ENCODE results near the gene OTUD3.
A peak's percentile ranks its signal among the peaks of the same experiment; 100 is the strongest.
"Not testable (repeated sequence)": the region's sequence is repeated elsewhere in the genome, so short reads cannot be mapped to it uniquely, and the experiment has no call there.

OTUD3 gene, protein sequence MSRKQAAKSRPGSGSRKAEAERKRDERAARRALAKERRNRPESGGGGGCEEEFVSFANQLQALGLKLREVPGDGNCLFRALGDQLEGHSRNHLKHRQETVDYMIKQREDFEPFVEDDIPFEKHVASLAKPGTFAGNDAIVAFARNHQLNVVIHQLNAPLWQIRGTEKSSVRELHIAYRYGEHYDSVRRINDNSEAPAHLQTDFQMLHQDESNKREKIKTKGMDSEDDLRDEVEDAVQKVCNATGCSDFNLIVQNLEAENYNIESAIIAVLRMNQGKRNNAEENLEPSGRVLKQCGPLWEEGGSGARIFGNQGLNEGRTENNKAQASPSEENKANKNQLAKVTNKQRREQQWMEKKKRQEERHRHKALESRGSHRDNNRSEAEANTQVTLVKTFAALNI
- 27.1 to 49.1 (median 32.9) reads per million in 9 experiments for total RNA-seq

DNA sequence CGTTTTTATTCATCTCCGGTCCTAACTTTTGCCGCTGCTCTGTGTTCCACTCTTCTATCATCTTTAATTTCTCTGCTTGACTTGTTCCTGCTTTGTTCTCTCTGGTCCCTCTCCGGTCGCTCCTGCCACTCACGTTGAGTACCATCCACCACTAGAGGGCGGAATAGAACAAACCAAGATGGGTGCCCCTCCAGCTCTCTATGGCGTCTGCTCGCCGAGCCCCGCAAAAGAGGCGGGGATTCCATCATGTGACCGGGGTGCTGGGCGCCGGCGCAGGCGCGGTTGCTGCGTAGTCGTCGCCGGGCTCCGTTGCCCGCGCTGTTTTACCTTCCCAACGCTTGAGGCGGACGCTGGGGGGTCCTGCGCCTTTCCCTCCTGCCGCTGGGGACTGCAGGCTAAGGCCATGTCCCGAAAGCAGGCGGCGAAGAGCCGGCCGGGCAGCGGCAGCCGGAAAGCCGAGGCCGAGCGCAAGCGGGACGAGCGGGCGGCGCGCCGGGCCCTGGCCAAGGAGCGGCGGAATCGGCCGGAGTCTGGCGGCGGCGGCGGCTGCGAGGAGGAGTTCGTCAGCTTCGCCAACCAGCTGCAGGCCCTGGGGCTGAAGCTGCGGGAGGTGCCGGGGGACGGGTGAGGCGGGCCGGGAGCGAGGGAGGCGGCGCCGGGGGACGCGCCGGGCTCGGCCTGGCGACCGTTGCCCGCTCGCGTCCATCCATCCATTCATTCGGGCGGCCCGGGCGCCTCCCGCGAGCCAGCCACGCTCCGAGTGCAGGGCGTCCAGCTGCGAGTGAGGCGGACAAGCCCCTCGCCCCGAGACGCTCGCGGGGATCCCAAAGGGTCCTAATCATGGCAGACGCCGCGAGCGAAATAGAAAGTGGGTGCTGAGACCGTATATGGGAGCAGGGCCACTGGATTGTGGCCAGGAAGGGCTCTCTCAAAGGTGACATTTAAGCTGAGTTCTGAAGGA, at the start of gene OTUD3:
TSS of gene OTUD3 (plus strand) at position 285 of the 961 bp plus-strand sequence. CDS start at position 404, 119 bp downstream.
- peak within 1 kb of the TSS; percentile 71 to 80 for H3K27ac Mint-ChIP-seq
- peaks cover 25 to 31% of the 10 kb centered on the region in 2 donors for H3K4me1 Mint-ChIP-seq (ENCODE audit: low read depth in 2 of 2)
- ATAC-seq (replicated peaks) = peak; percentile 94
- DNase-seq = peak; percentile 95 to 96 (median 96)
- peak within 1 kb of the TSS; percentile 83 for H3K4me3 Mint-ChIP-seq
- H3K36me3 Mint-ChIP-seq (ENCODE audit: insufficient read depth) = peaks cover 7% of the 10 kb centered on the region
- H3K27me3 Mint-ChIP-seq = peaks cover 31 to 33% of the 10 kb centered on the region in 2 donors
- H3K9me3 Mint-ChIP-seq = no peaks in the 10 kb centered on the region

DNA sequence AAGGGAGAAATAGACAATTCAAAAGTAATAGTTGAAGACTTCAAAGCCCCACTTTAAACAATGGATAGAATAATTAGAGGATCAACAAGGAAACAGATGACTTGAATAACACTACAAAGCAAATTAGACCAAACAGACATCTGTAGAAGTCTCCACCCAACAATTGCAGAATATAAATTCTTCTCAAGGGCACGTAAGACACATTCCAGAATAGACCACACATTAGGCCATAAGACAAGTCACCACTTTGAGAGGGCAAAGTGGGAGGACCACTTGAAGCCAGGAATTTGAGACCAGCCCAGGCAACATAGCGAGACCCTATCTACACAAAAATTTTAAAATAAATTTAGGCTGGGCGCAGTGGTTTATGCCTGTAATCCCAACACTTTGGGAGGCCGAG, 46.6 kb upstream of the OTUD3 start:
- no peaks in the 10 kb centered on the region for H3K9me3 Mint-ChIP-seq
- DNase-seq (no peak), ATAC-seq (replicated peaks) (no peak)
- H3K27me3 Mint-ChIP-seq = peaks cover 32 to 56% of the 10 kb centered on the region in 2 donors
- no peaks in the 10 kb centered on the region for H3K36me3 Mint-ChIP-seq (ENCODE audit: insufficient read depth)
- no peaks in the 10 kb centered on the region for H3K4me1 Mint-ChIP-seq (ENCODE audit: low read depth in 2 of 2)
- H3K4me3 Mint-ChIP-seq = no peak overlapping the region
- no peak overlapping the region for H3K27ac Mint-ChIP-seq

DNA sequence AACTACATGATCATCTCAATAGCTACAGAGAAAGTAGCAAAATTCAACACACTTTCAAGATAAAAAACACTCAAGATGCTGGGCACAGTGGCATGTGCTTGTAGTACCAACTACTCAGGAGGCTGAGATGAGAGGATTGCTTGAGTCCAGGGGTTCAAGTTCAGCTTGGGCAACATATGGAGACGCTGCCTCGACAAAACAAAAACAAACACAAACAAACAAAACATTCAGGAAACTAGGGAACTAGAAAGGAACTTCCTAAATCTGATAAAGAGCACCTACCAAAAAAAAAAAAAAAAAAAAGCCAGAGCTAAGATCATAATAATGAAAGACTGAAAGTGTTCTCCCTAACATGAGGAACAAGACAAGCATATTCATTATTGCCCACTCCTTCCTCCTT, 44.3 kb upstream of the OTUD3 start:
- Mint-ChIP-seq H3K27ac (no peak overlapping the region), H3K27me3 (peaks cover 9 to 34% of the 10 kb centered on the region in 2 donors), H3K4me3 (no peak overlapping the region), H3K36me3 (ENCODE audit: insufficient read depth) (no peaks in the 10 kb centered on the region), H3K4me1 (ENCODE audit: low read depth in 2 of 2) (no peaks in the 10 kb centered on the region), H3K9me3 (no peaks in the 10 kb centered on the region)
- DNase-seq (no peak), ATAC-seq (replicated peaks) (no peak)

DNA sequence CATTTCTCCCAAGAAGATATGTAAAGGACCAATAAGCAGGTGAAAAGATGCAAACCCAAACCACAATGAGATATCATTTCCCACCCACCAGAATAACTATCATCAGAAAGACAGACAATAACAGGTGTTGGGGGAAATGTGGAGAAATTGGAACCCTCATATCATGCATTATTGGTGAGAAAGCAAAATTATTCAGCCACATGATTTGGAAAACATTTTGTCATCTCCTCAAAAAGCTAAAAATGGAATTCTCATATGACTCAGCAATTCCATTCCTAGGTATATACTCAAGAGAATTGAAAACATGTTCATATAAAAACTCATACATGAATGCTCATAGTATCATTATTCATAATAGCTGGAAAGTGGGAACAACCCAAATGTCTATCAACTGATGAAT, 42.0 kb upstream of the OTUD3 start:
- Mint-ChIP-seq H3K36me3 (ENCODE audit: insufficient read depth) (no peaks in the 10 kb centered on the region), H3K27ac (no peak overlapping the region), H3K9me3 (no peaks in the 10 kb centered on the region), H3K4me3 (no peak overlapping the region), H3K4me1 (ENCODE audit: low read depth in 2 of 2) (no peaks in the 10 kb centered on the region), H3K27me3 (peaks cover 17 to 27% of the 10 kb centered on the region in 2 donors)
- no peak for ATAC-seq (replicated peaks)
- no peak for DNase-seq

DNA sequence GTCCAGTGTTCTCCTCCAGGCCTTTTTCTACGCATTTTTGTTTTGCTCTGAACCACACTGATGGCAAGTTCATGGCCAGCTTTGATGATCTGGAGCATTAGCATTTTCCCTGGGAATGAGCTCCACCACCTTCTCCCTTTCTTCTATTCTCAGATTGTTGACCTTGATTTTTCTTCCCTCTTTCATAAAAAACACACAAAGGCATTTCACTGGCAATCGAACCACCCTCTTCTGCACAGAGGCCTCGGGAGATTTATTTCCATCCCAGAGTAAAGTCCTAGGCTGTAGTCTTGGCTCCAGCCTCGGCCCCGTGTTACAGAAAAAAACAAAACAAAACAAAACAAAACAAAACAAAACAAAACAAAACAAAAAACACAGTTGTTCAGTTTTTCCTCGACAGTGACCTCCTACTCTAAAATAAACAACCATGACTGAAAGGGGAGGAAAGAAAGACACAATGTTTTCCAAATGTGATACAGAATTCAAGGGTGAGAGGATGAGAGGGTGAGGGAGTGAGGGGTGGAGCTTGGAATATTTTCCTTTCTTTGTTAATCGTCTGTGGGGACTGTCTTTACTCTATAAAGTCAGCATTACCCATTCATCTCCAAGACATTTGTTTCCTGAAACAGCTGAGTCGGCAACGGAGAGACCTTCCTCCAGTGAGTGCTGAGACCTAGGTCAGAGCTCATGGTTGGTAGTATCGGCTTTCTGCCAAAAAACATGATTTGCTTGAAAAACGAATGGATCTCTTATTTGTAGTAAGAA, 37.3 kb upstream of the OTUD3 start:
- Mint-ChIP-seq H3K36me3 (ENCODE audit: insufficient read depth) (no peaks in the 10 kb centered on the region), H3K9me3 (no peaks in the 10 kb centered on the region), H3K4me3 (no peak overlapping the region), H3K4me1 (ENCODE audit: low read depth in 2 of 2) (peaks cover 0 to 2% of the 10 kb centered on the region in 2 donors), H3K27ac (no peak overlapping the region), H3K27me3 (peaks cover 20 to 35% of the 10 kb centered on the region in 2 donors)
- DNase-seq (no peak), ATAC-seq (replicated peaks) (no peak)

DNA sequence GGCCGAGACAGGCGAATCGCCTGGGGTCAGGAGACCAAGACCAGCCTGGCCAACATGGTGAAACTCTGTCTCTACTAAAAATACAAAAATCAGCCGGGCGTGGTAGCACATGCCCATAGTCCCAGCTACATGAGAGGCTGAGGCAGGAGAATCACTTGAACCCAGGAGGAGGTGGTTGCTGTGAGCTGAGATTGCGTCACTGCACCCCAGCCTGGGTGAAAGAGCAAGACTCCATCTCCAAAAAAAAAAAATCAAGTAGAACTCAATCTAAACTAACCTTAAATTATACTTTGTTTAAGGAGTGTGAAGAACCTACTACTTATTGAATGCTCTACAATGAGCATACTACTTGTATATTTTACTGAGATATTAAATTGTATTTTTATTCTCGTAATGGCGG, 36.6 kb upstream of the OTUD3 start:
- Mint-ChIP-seq H3K9me3 (no peaks in the 10 kb centered on the region), H3K27me3 (peaks cover 18 to 35% of the 10 kb centered on the region in 2 donors), H3K4me1 (ENCODE audit: low read depth in 2 of 2) (peaks cover 0 to 2% of the 10 kb centered on the region in 2 donors)

DNA sequence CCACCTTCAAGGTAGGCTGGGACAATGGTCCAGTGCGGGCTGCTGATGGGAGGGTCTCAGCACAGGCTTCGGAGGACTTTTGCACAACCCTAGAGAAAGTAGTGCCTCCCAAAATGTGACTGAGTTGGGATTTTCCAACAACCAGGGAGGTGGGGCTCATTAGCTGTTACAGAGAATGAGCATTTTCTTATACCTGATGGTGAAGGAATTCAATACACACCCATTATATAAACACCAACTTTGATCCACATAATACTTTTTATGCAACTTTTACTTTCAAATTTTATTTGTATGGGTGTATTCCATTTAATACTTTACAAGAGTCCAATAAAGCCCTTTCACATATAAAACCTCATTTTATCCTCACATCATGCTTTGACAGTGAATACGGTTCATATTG, 35.9 kb upstream of the OTUD3 start:
- DNase-seq (no peak), ATAC-seq (replicated peaks) (no peak)
- Mint-ChIP-seq H3K27ac (no peak overlapping the region), H3K4me1 (ENCODE audit: low read depth in 2 of 2) (peaks cover 0 to 2% of the 10 kb centered on the region in 2 donors), H3K36me3 (ENCODE audit: insufficient read depth) (no peaks in the 10 kb centered on the region), H3K9me3 (no peaks in the 10 kb centered on the region), H3K27me3 (peaks cover 17 to 35% of the 10 kb centered on the region in 2 donors), H3K4me3 (no peak overlapping the region)

More for the DNA sequence above, 36.6 kb upstream of the OTUD3 start:
- no peak for ATAC-seq (replicated peaks)
- no peaks in the 10 kb centered on the region for H3K36me3 Mint-ChIP-seq (ENCODE audit: insufficient read depth)
- H3K27ac Mint-ChIP-seq = no peak overlapping the region
- H3K4me3 Mint-ChIP-seq = no peak overlapping the region
- DNase-seq = no peak

DNA sequence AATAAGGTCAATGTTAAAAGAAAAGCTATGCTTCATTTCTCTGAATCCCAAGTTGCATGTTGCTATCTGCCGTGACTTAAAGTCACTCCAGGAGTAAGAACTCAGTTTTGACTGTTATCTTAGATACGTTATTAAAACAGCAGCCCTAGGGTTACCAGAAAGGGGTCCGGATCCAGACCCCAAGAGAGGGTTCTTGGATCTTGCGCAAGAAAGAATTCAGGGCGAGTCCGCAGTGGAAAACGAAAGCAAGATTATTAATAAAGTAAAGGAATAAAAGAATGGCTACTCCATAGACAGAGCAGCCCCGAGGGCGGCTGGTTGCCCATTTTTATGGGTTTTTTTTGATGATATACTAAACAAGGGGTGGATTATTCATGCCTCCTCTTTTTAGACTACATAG, 34.9 kb upstream of the OTUD3 start:
- H3K27me3 Mint-ChIP-seq = peaks cover 17 to 35% of the 10 kb centered on the region in 2 donors
- not testable (repeated sequence) for H3K4me1 Mint-ChIP-seq (ENCODE audit: low read depth in 2 of 2); H3K9me3 Mint-ChIP-seq; DNase-seq; ATAC-seq (replicated peaks); H3K4me3 Mint-ChIP-seq; H3K27ac Mint-ChIP-seq; H3K36me3 Mint-ChIP-seq (ENCODE audit: insufficient read depth)

DNA sequence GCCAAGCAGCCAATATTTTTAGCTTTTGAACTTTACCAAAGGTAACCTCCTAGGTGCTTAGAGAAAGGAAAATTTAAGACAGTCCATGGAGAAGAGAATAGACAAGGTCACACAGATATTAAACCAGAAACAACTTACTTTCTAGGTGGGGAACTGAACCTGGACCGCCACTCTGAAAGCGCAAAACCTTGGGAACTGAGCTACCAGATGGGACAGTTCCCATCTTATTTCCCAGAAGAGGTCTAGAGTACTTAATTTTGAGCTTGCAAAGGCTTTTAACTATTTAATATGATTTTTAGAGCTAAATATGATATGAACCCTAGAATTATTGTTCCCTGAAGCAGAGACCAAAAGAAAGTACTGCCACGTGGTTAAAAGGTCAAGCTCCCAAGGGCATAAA, 32.9 kb upstream of the OTUD3 start:
- not testable (repeated sequence) for H3K36me3 Mint-ChIP-seq (ENCODE audit: insufficient read depth); H3K9me3 Mint-ChIP-seq; ATAC-seq (replicated peaks); H3K4me3 Mint-ChIP-seq; DNase-seq; H3K4me1 Mint-ChIP-seq (ENCODE audit: low read depth in 2 of 2); H3K27ac Mint-ChIP-seq
- peaks cover 21 to 34% of the 10 kb centered on the region in 2 donors for H3K27me3 Mint-ChIP-seq

DNA sequence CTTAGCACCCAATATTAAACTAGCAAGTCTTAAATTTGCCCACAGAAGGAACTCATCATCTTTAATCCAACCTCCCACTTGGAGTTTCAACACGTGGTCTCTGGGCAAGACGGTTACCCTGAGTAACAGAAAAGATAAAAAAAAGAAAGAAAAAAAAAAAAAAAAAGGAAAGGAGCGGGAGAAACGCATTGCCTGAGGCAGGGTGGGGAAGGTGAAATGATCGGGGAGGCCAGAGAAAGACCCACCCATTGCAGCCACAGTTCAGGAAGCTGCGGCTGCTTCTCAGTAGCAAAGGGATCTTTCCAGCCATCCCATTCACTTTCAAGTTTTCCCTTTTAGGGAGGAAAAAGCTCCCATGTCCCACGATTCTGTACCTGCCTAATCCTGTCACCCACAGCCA, 32.0 kb upstream of the OTUD3 start:
- Mint-ChIP-seq H3K4me1 (ENCODE audit: low read depth in 2 of 2) (peaks cover 0 to 2% of the 10 kb centered on the region in 2 donors), H3K36me3 (ENCODE audit: insufficient read depth) (no peaks in the 10 kb centered on the region), H3K9me3 (no peaks in the 10 kb centered on the region)

DNA sequence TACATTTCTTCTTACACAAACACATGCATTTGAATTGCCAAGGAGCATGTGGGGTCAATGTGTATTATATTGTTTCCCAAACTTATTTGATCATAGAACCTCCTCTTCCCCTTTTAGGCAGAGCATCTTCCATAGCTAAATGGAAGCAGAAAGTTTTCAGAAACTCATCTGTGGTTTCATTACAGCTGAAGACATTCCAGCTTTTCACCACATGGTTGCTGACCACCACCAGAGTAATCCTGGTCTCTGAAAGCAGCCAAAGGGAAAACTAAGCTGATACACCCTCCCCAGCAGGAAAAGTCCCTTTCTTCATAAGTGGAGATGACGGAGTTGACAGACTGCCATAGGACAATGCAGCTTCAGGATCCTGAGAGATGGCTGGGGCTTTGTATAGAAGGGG, 30.2 kb upstream of the OTUD3 start:
- Mint-ChIP-seq H3K27ac (no peak overlapping the region), H3K4me3 (no peak overlapping the region)
- ATAC-seq (replicated peaks) = no peak

More for the DNA sequence above, 32.0 kb upstream of the OTUD3 start:
- Mint-ChIP-seq H3K27me3 (peaks cover 21 to 32% of the 10 kb centered on the region in 2 donors), H3K27ac (no peak overlapping the region), H3K4me3 (no peak overlapping the region)
- no peak for ATAC-seq (replicated peaks)
- no peak for DNase-seq

DNA sequence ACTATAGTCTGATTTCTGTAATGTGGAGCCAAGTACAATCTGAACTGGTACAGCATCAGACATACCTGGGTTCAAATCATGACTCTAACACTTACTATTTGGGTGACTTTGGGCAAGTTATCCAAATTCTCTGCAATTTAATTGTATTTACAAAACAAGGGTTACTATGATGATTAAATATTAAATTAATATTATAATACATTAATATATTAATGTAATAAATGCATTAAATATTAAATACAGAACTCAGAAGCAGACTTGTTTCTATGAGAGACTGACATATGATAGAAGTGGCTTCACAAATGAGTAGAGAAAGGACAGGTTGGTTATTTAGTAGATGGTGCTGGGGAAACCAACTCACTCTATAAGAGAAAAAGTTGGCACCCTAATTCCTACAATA, 27.3 kb upstream of the OTUD3 start:
- Mint-ChIP-seq H3K27ac (no peak overlapping the region), H3K9me3 (no peaks in the 10 kb centered on the region), H3K4me1 (ENCODE audit: low read depth in 2 of 2) (no peaks in the 10 kb centered on the region), H3K27me3 (peaks cover 28 to 30% of the 10 kb centered on the region in 2 donors), H3K4me3 (no peak overlapping the region), H3K36me3 (ENCODE audit: insufficient read depth) (no peaks in the 10 kb centered on the region)
- DNase-seq (no peak), ATAC-seq (replicated peaks) (no peak)

More for the DNA sequence above, 30.2 kb upstream of the OTUD3 start:
- no peak for DNase-seq
- Mint-ChIP-seq H3K9me3 (no peaks in the 10 kb centered on the region), H3K27me3 (peaks cover 12 to 18% of the 10 kb centered on the region in 2 donors), H3K36me3 (ENCODE audit: insufficient read depth) (no peaks in the 10 kb centered on the region), H3K4me1 (ENCODE audit: low read depth in 2 of 2) (peaks cover 0 to 2% of the 10 kb centered on the region in 2 donors)

DNA sequence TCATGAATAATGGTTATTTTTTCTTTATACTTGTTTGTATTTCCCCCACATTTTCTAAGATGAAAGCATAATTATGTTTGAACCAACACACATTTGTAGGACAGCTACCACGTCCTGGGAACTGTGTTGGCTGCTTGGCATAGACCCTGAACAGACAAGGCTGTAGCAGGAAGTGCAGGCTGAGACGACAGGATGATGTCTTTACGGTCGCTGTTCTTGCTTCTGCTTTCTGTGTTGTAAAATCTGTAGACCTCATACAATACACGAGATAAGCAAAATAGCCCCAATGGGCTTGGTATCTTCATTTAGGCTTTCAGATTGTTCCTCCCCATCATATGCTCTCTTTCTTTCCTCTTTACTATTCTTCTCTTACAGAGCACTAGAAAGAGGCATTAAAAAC, 23.3 kb upstream of the OTUD3 start:
- H3K4me3 Mint-ChIP-seq = no peak overlapping the region
- H3K9me3 Mint-ChIP-seq = peaks cover 0 to 4% of the 10 kb centered on the region in 2 donors
- DNase-seq = no peak
- no peak overlapping the region for H3K27ac Mint-ChIP-seq
- H3K27me3 Mint-ChIP-seq = peaks cover 39 to 57% of the 10 kb centered on the region in 2 donors
- no peak for ATAC-seq (replicated peaks)
- H3K36me3 Mint-ChIP-seq (ENCODE audit: insufficient read depth) = no peaks in the 10 kb centered on the region
- H3K4me1 Mint-ChIP-seq (ENCODE audit: low read depth in 2 of 2) = no peaks in the 10 kb centered on the region
